Astrocyte (in vitro differentiated cells and primary cell): Measurements from ENCODE around the gene TRIO. TPM values are rescaled to one million over a fixed set of nuclear protein-coding genes. Genes with fewer than 3 reads are reported as not detected.
"Not testable (repeated sequence)": the region's sequence is repeated elsewhere in the genome, so short reads cannot be mapped to it uniquely, and the experiment has no call there.

ENCODE experiments used
- DNase-seq: peaks from one replicate; pipeline ENCODE4 v3.0.0-alpha.2; 2010; ENCODE audit warnings: low read depth
- FAIRE-seq: peaks from 2 replicates; lab custom pipeline; 2011; peaks lifted over from hg19 to GRCh38; lab: Jason Lieb, UNC
- H2AFZ ChIP-seq: 2 replicates; pipeline ENCODE4 v1.6.0; 2012; ENCODE audit warnings: low read depth, low read length, inconsistent platforms
- H3K27ac ChIP-seq: 2 replicates; pipeline ENCODE4 v1.5.1; 2011; ENCODE audit warnings: low read depth, low read length, inconsistent platforms
- H3K27me3 ChIP-seq: 2 replicates; pipeline ENCODE4 v1.6.0; 2011; ENCODE audit warnings: low read length, inconsistent platforms; ENCODE audit not compliant: insufficient read depth
- H3K36me3 ChIP-seq: 2 replicates; pipeline ENCODE4 v1.5.1; 2011; ENCODE audit warnings: low read length, inconsistent platforms; ENCODE audit not compliant: insufficient read depth
- H3K4me1 ChIP-seq: 2 replicates; pipeline ENCODE4 v1.5.1; 2011; ENCODE audit warnings: low read length, inconsistent platforms; ENCODE audit not compliant: insufficient read depth
- H3K4me2 ChIP-seq: 2 replicates; pipeline ENCODE4 v1.6.0; 2012; ENCODE audit warnings: low read length, inconsistent platforms
- H3K4me3 ChIP-seq: 2 replicates; pipeline ENCODE4 v1.5.1; 2011; ENCODE audit warnings: low read depth, mild to moderate bottlenecking, low read length, inconsistent platforms; ENCODE audit not compliant: insufficient read depth
- H3K79me2 ChIP-seq: 2 replicates; pipeline ENCODE4 v1.6.0; 2012; ENCODE audit warnings: mild to moderate bottlenecking, low read length, inconsistent platforms; ENCODE audit not compliant: insufficient read depth
- H3K9ac ChIP-seq: 2 replicates; pipeline ENCODE4 v1.6.0; 2012; ENCODE audit warnings: mild to moderate bottlenecking, low read length, inconsistent platforms
- H3K9me3 ChIP-seq: 2 replicates; pipeline ENCODE4 v1.5.1; 2012; ENCODE audit warnings: low read depth, mild to moderate bottlenecking, low read length, inconsistent platforms; ENCODE audit not compliant: insufficient read depth
- H4K20me1 ChIP-seq: 2 replicates; pipeline ENCODE4 v1.6.0; 2012; ENCODE audit warnings: low read length, inconsistent platforms; ENCODE audit not compliant: insufficient read depth
- H3K27ac Mint-ChIP-seq: one replicate; pipeline ENCODE4 v1.8.0; 2021; ENCODE audit warnings: mild to moderate bottlenecking, mixed read lengths; ENCODE audit not compliant: unreplicated experiment
- H3K27me3 Mint-ChIP-seq: one replicate; pipeline ENCODE4 v1.8.0; 2021; ENCODE audit warnings: low read depth, mixed read lengths; ENCODE audit not compliant: unreplicated experiment
- H3K36me3 Mint-ChIP-seq: one replicate; pipeline ENCODE4 v1.8.0; 2021; ENCODE audit warnings: low read depth, mixed read lengths; ENCODE audit not compliant: unreplicated experiment
- H3K4me1 Mint-ChIP-seq: one replicate; pipeline ENCODE4 v1.8.0; 2021; ENCODE audit warnings: low read depth, mixed read lengths; ENCODE audit not compliant: unreplicated experiment
- H3K4me3 Mint-ChIP-seq: one replicate; pipeline ENCODE4 v1.8.0; 2021; ENCODE audit warnings: mild to moderate bottlenecking, moderate library complexity, mixed read lengths; ENCODE audit not compliant: unreplicated experiment
- H3K9me3 Mint-ChIP-seq: one replicate; pipeline ENCODE4 v1.8.0; 2021; ENCODE audit warnings: mild to moderate bottlenecking, mixed read lengths; ENCODE audit not compliant: unreplicated experiment
- EZH2 ChIP-seq: IDR thresholded peaks from 2 replicates; pipeline ENCODE4 v1.6.1; 2012; ENCODE audit warnings: mild to moderate bottlenecking, low read length, inconsistent platforms; ENCODE audit not compliant: insufficient read depth
- total RNA-seq: library from RNA; stranded (reverse); gene quantifications from 2 replicates; pipeline ENCODE4 v1.2.1, GENCODE V29; 2021
- TF ChIP-seq, protein P1 (sequence below): IDR thresholded peaks from 2 replicates; pipeline ENCODE4 v1.5.1; 2011; ENCODE audit warnings: low read depth, mild to moderate bottlenecking, inconsistent platforms, low read length, moderate library complexity; ENCODE audit not compliant: insufficient read depth

The TRIO gene
- total RNA-seq, 1 donor from 2014 or later: 347 TPM

DNA sequence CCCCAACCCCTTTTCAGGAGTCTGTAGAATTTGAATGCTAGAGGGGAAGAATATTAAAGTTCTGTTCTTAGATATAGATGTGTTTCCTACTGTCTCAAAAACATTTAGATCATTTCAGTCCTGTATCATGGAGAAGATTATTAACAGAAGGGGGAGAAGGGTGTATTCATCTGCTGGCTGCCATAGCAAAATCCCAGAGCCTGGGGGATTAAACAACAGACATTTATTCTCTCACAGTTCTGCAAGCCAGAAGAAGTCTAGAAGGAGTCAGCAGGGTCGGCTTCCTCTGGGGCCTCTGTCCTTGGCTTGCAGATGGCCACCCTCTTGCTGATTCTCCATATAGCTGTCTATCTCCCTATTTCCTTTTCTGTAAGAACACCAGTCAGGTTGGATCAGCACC lies 288.4 kb downstream of the TRIO start:
- no peak overlapping the region for H3K27ac Mint-ChIP-seq
- no peak overlapping the region for H2AFZ ChIP-seq
- H3K27me3 ChIP-seq: no peaks in the 10 kb centered on the region
- FAIRE-seq: no peak
- no peak overlapping the region for H3K4me3 Mint-ChIP-seq
- H3K4me1 Mint-ChIP-seq: peaks cover 65% of the 10 kb centered on the region
- no peak overlapping the region for H3K4me2 ChIP-seq
- no peak overlapping the region for H3K4me3 ChIP-seq
- H3K36me3 Mint-ChIP-seq: peaks cover 33% of the 10 kb centered on the region
- H3K27ac ChIP-seq: no peak overlapping the region
- H3K36me3 ChIP-seq: peaks cover 33% of the 10 kb centered on the region
- no peak for TF ChIP-seq EZH2
- TF ChIP-seq, protein P1, sequence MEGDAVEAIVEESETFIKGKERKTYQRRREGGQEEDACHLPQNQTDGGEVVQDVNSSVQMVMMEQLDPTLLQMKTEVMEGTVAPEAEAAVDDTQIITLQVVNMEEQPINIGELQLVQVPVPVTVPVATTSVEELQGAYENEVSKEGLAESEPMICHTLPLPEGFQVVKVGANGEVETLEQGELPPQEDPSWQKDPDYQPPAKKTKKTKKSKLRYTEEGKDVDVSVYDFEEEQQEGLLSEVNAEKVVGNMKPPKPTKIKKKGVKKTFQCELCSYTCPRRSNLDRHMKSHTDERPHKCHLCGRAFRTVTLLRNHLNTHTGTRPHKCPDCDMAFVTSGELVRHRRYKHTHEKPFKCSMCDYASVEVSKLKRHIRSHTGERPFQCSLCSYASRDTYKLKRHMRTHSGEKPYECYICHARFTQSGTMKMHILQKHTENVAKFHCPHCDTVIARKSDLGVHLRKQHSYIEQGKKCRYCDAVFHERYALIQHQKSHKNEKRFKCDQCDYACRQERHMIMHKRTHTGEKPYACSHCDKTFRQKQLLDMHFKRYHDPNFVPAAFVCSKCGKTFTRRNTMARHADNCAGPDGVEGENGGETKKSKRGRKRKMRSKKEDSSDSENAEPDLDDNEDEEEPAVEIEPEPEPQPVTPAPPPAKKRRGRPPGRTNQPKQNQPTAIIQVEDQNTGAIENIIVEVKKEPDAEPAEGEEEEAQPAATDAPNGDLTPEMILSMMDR: no peak
- no peaks in the 10 kb centered on the region for H3K9me3 ChIP-seq
- H4K20me1 ChIP-seq: peaks cover 61% of the 10 kb centered on the region
- peaks cover 95% of the 10 kb centered on the region for H3K79me2 ChIP-seq
- no peak overlapping the region for H3K9ac ChIP-seq
- H3K4me1 ChIP-seq: peaks cover 43% of the 10 kb centered on the region
- H3K9me3 Mint-ChIP-seq: no peaks in the 10 kb centered on the region
- no peaks in the 10 kb centered on the region for H3K27me3 Mint-ChIP-seq
- DNase-seq: no peak

DNA sequence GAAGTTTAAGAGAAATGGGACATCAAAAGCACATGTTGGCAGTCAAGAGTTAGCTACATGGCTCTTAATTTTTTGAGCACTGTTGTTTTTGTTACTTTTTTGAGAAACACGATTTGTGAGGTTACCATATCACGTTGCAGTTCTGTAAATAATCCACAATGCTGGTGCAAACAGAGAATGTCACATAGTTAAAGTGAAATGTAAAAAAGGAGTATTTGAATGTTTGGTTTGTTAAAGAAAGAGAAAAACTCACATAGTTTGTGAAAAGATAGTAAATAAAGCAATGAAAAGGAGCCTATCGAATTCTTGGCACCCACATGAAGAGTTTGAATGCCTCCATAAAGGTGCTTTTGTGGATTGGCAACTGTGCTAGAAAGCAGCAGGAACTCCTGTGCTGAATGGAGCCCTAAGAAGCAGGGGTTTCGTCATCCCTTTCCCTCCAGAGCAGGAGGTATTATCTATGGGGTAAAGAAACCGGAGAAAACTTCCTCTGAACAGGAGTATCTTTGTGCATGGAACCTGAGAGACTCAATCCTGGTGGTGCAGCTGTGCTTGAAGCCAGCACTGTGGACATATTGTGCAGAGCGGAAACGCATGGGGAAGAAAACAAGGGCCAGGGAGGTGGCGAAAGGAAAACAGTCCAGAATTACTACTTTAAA lies 289.9 kb downstream of the TRIO start:
- Histone ChIP-seq H3K9ac (peak overlapping the region; percentile 7), H2AFZ (no peak overlapping the region), H3K27ac (peak overlapping the region; percentile 17), H3K27me3 (no peaks in the 10 kb centered on the region), H3K79me2 (peaks cover 95% of the 10 kb centered on the region), H4K20me1 (peaks cover 56% of the 10 kb centered on the region), H3K4me1 (peaks cover 34% of the 10 kb centered on the region), H3K9me3 (no peaks in the 10 kb centered on the region), H3K4me2 (no peak overlapping the region), H3K4me3 (no peak overlapping the region), H3K36me3 (peaks cover 21% of the 10 kb centered on the region)
- DNase-seq: no peak
- Mint-ChIP-seq H3K9me3 (no peaks in the 10 kb centered on the region), H3K4me1 (peaks cover 63% of the 10 kb centered on the region), H3K36me3 (peaks cover 28% of the 10 kb centered on the region), H3K27me3 (no peaks in the 10 kb centered on the region), H3K4me3 (no peak overlapping the region), H3K27ac (peak overlapping the region; percentile 62)
- no peak for FAIRE-seq
- TF ChIP-seq, protein P1: no peak
- TF ChIP-seq EZH2: no peak

DNA sequence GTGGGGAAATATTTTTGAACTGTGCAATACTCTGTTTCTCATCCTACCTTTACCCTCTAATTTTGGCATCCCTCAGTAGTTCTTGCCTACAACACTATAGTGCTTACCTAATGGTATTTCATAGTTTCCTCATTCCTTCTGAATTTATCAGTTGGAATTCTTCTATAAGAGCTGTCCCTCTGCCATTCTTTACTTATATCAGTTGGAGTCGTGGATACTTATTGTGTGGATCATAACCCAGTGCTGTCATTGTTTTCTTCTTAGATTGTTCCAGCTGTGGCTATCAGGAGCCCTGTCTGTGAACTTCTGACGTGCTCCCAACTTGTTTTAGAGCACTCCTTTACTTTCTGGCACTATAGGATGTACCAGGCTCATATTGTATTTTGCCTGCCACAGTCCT lies 292.3 kb downstream of the TRIO start:
- Mint-ChIP-seq H3K4me3 (no peak overlapping the region), H3K4me1 (peaks cover 49% of the 10 kb centered on the region), H3K27ac (peak overlapping the region; percentile 19), H3K27me3 (no peaks in the 10 kb centered on the region), H3K9me3 (no peaks in the 10 kb centered on the region), H3K36me3 (peaks cover 19% of the 10 kb centered on the region)
- H3K4me3 ChIP-seq: no peak overlapping the region
- H2AFZ ChIP-seq: no peak overlapping the region
- H3K4me1 ChIP-seq: peaks cover 31% of the 10 kb centered on the region
- peak overlapping the region; percentile 78 for H3K27ac ChIP-seq
- peaks cover 17% of the 10 kb centered on the region for H3K36me3 ChIP-seq
- TF ChIP-seq, protein P1: no peak
- no peak for TF ChIP-seq EZH2
- peak overlapping the region; percentile 1 for H3K4me2 ChIP-seq
- no peaks in the 10 kb centered on the region for H3K27me3 ChIP-seq
- peaks cover 56% of the 10 kb centered on the region for H4K20me1 ChIP-seq
- peaks cover 85% of the 10 kb centered on the region for H3K79me2 ChIP-seq
- H3K9me3 ChIP-seq: no peaks in the 10 kb centered on the region
- peak overlapping the region; percentile 8 for H3K9ac ChIP-seq
- no peak for FAIRE-seq
- DNase-seq: no peak

DNA sequence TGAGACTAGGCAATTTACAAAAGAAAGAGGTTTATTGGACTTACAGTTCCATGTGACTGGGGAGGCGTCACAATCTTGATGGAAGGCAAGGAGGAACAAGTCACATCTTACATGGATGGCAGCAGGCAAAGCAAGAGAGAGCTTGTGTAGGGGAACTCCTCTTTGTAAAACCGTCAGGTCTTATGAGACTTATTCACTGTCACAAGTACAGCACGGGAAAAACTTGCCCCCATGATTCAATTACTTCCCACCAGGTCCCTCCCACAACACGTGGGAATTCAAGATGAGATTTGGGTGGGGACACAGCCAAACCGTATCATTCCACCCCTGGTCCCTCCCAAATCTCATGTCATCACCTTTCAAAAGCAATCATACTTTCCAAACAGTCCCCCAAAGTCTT lies 293.0 kb downstream of the TRIO start:
- H4K20me1 ChIP-seq: peaks cover 59% of the 10 kb centered on the region
- not testable (repeated sequence) for H3K27me3 ChIP-seq, H3K27me3 Mint-ChIP-seq, H2AFZ ChIP-seq, FAIRE-seq, DNase-seq, H3K4me3 ChIP-seq, H3K4me3 Mint-ChIP-seq, H3K9me3 ChIP-seq, H3K27ac Mint-ChIP-seq, H3K9me3 Mint-ChIP-seq
- peaks cover 85% of the 10 kb centered on the region for H3K79me2 ChIP-seq
- peak overlapping the region; percentile 1 for H3K4me2 ChIP-seq
- peaks cover 51% of the 10 kb centered on the region for H3K4me1 Mint-ChIP-seq
- peaks cover 17% of the 10 kb centered on the region for H3K36me3 ChIP-seq
- peak overlapping the region; percentile 8 for H3K9ac ChIP-seq
- H3K4me1 ChIP-seq: peaks cover 37% of the 10 kb centered on the region
- H3K27ac ChIP-seq: peak overlapping the region; percentile 78
- H3K36me3 Mint-ChIP-seq: peaks cover 19% of the 10 kb centered on the region
